BLaER1 treated with 17β-estradiol and CSF1 and Interleukin-3, amounts not matched to agents 10 nM and 100 nM (cell line): ENCODE measurements around the gene POU6F2.

Experiments
- H3K27ac ChIP-seq, 11 experiments: shearing (Covaris generic); formaldehyde crosslinking; 2 replicates each; pipeline ENCODE4 v1.8.1; 2022
- H3K27me3 ChIP-seq, 11 experiments: shearing (Covaris generic); formaldehyde crosslinking; 2 replicates each; pipeline ENCODE4 v1.8.1; 2022
- H3K36me3 ChIP-seq, 11 experiments: shearing (Covaris generic); formaldehyde crosslinking; 2 replicates each; pipeline ENCODE4 v1.8.1; 2022
- H3K4me1 ChIP-seq, 10 experiments: shearing (Covaris generic); formaldehyde crosslinking; 2 replicates each; pipeline ENCODE4 v1.8.1; 2022
- H3K4me2 ChIP-seq, 11 experiments: shearing (Covaris generic); formaldehyde crosslinking; 2 replicates each; pipeline ENCODE4 v1.8.1; 2022
- H3K4me3 ChIP-seq, 10 experiments: shearing (Covaris generic); formaldehyde crosslinking; 2 replicates each; pipeline ENCODE4 v1.8.1; 2022
- H3K9ac ChIP-seq, 11 experiments: shearing (Covaris generic); formaldehyde crosslinking; 2 replicates each; pipeline ENCODE4 v1.8.1; 2022
- H3K9me3 ChIP-seq, 11 experiments: shearing (Covaris generic); formaldehyde crosslinking; replicated peaks in 1 of 11; 2 replicates each; pipeline ENCODE4 v1.8.1; 2022
- H4K20me1 ChIP-seq, 11 experiments: shearing (Covaris generic); formaldehyde crosslinking; 2 replicates each; pipeline ENCODE4 v1.8.1; 2022
- Cebpa-rat ChIP-seq, 11 experiments: shearing (Covaris generic); IDR thresholded peaks; 2 replicates each; pipeline ENCODE4 v1.8.1; 2022

POU6F2 gene

GRCh38 chr7:39405581-39405980 is 427.9 kb downstream of the POU6F2 start:
- Histone ChIP-seq H4K20me1 (no peaks in the 10 kb centered on the region), H3K9ac (no peak overlapping the region), H3K27me3 (no peaks in the 10 kb centered on the region), H3K27ac (no peak overlapping the region), H3K4me1 (no peaks in the 10 kb centered on the region), H3K4me2 (no peak overlapping the region), H3K9me3 (no peaks in the 10 kb centered on the region), H3K4me3 (no peak overlapping the region), H3K36me3 (no peaks in the 10 kb centered on the region)
- TF ChIP-seq Cebpa-rat (IDR thresholded peaks at IDR 0.05): no peak

GRCh38 chr7:39406467-39406866 is 428.8 kb downstream of the POU6F2 start:
- Histone ChIP-seq H3K9me3 (no peaks in the 10 kb centered on the region), H4K20me1 (no peaks in the 10 kb centered on the region), H3K27ac (no peak overlapping the region), H3K4me1 (no peaks in the 10 kb centered on the region), H3K4me2 (no peak overlapping the region), H3K9ac (no peak overlapping the region), H3K4me3 (no peak overlapping the region), H3K27me3 (no peaks in the 10 kb centered on the region), H3K36me3 (no peaks in the 10 kb centered on the region)
- no peak for TF ChIP-seq Cebpa-rat (IDR thresholded peaks at IDR 0.05)

- Histone ChIP-seq H3K4me1 (no peaks in the 10 kb centered on the region), H3K4me3 (no peak overlapping the region), H3K36me3 (no peaks in the 10 kb centered on the region), H3K27me3 (no peaks in the 10 kb centered on the region), H3K9ac (no peak overlapping the region), H3K27ac (no peak overlapping the region), H3K4me2 (no peak overlapping the region), H3K9me3 (no peaks in the 10 kb centered on the region), H4K20me1 (no peaks in the 10 kb centered on the region)
- TF ChIP-seq Cebpa-rat (IDR thresholded peaks at IDR 0.05): no peak
Measured at GRCh38 chr7:39407137-39407536, 429.4 kb downstream of the POU6F2 start.

- no peaks in the 10 kb centered on the region for H3K27me3 ChIP-seq
- H3K36me3 ChIP-seq: no peaks in the 10 kb centered on the region
- no peak overlapping the region for H3K9ac ChIP-seq
- no peaks in the 10 kb centered on the region for H4K20me1 ChIP-seq
- H3K4me1 ChIP-seq: no peaks in the 10 kb centered on the region
- H3K9me3 ChIP-seq: no peaks in the 10 kb centered on the region
- no peak for TF ChIP-seq Cebpa-rat (IDR thresholded peaks at IDR 0.05)
- H3K4me2 ChIP-seq: no peak overlapping the region
- H3K27ac ChIP-seq: no peak overlapping the region
- H3K4me3 ChIP-seq: no peak overlapping the region
Measured at GRCh38 chr7:39407723-39408122, 430.0 kb downstream of the POU6F2 start.

GRCh38 chr7:39408906-39409305 is 431.2 kb downstream of the POU6F2 start:
- no peaks in the 10 kb centered on the region for H3K27me3 ChIP-seq

GRCh38 chr7:39410582-39410981 is 432.9 kb downstream of the POU6F2 start:
- Histone ChIP-seq H3K4me3 (no peak overlapping the region), H3K4me2 (no peak overlapping the region), H4K20me1 (no peaks in the 10 kb centered on the region), H3K9me3 (no peaks in the 10 kb centered on the region), H3K27me3 (no peaks in the 10 kb centered on the region), H3K36me3 (no peaks in the 10 kb centered on the region), H3K27ac (no peak overlapping the region), H3K4me1 (peaks cover 0 to 13% (median 6%) of the 10 kb centered on the region in 10 experiments; a peak in 12 of 20 replicates), H3K9ac (no peak overlapping the region)
- TF ChIP-seq Cebpa-rat (IDR thresholded peaks at IDR 0.05): no peak

More at GRCh38 chr7:39408906-39409305, 431.2 kb downstream of the POU6F2 start:
- Histone ChIP-seq H3K36me3 (no peaks in the 10 kb centered on the region), H3K9me3 (no peaks in the 10 kb centered on the region), H3K4me1 (peaks cover 0 to 4% (median 3%) of the 10 kb centered on the region in 10 experiments; a peak in 12 of 20 replicates), H3K9ac (no peak overlapping the region), H3K4me2 (no peak overlapping the region), H3K4me3 (no peak overlapping the region), H4K20me1 (no peaks in the 10 kb centered on the region), H3K27ac (no peak overlapping the region)
- no peak for TF ChIP-seq Cebpa-rat (IDR thresholded peaks at IDR 0.05)

- Histone ChIP-seq H3K9me3 (no peaks in the 10 kb centered on the region), H3K27me3 (no peaks in the 10 kb centered on the region), H3K4me3 (peak overlapping the region; percentile 59 to 75 (median 65)), H3K9ac (peak overlapping the region; percentile 58 to 74 (median 69)), H3K27ac (peak overlapping the region in 9 of 11 experiments; percentile 8 to 61 (median 39); a peak in 12 of 22 replicates), H3K4me1 (peaks cover 0 to 13% (median 6%) of the 10 kb centered on the region in 10 experiments; a peak in 12 of 20 replicates), H3K36me3 (no peaks in the 10 kb centered on the region), H3K4me2 (peak overlapping the region; percentile 77 to 100 (median 96)), H4K20me1 (no peaks in the 10 kb centered on the region)
- no peak for TF ChIP-seq Cebpa-rat (IDR thresholded peaks at IDR 0.05)
Measured at GRCh38 chr7:39413636-39414223, 436.0 kb downstream of the POU6F2 start.

- Histone ChIP-seq H3K4me1 (peaks cover 0 to 13% (median 6%) of the 10 kb centered on the region in 10 experiments; a peak in 12 of 20 replicates), H3K36me3 (no peaks in the 10 kb centered on the region), H3K27ac (peak overlapping the region in 9 of 11 experiments; percentile 8 to 61 (median 39); a peak in 13 of 22 replicates), H3K27me3 (no peaks in the 10 kb centered on the region), H3K4me3 (peak overlapping the region; percentile 59 to 75 (median 65)), H3K9me3 (no peaks in the 10 kb centered on the region), H3K9ac (peak overlapping the region; percentile 58 to 74 (median 69)), H4K20me1 (no peaks in the 10 kb centered on the region), H3K4me2 (peak overlapping the region; percentile 77 to 100 (median 96))
- TF ChIP-seq Cebpa-rat (IDR thresholded peaks at IDR 0.05): no peak
Measured at GRCh38 chr7:39414224-39415035, 436.7 kb downstream of the POU6F2 start.

- Histone ChIP-seq H4K20me1 (no peaks in the 10 kb centered on the region), H3K9me3 (no peaks in the 10 kb centered on the region), H3K4me3 (peak overlapping the region in 8 of 10 experiments; percentile 59 to 75 (median 65); a peak in 13 of 20 replicates), H3K36me3 (no peaks in the 10 kb centered on the region), H3K9ac (peak overlapping the region in 1 of 11 experiments; percentile 70; a peak in 1 of 22 replicates), H3K4me2 (peak overlapping the region; percentile 77 to 100 (median 96); a peak in 20 of 22 replicates), H3K27me3 (no peaks in the 10 kb centered on the region), H3K4me1 (peaks cover 0 to 13% (median 6%) of the 10 kb centered on the region in 10 experiments; a peak in 12 of 20 replicates), H3K27ac (no peak overlapping the region)
- no peak for TF ChIP-seq Cebpa-rat (IDR thresholded peaks at IDR 0.05)
Measured at GRCh38 chr7:39415091-39415787, 437.5 kb downstream of the POU6F2 start.
